Activated gamma-delta T cell (primary cell): Measurements from ENCODE around the gene CIAO3.
"Not testable (repeated sequence)": the region's sequence is repeated elsewhere in the genome, so short reads cannot be mapped to it uniquely, and the experiment has no call there.

Source experiments
- DNase-seq: peaks from one replicate; lab custom pipeline; 2025; lab: John Stamatoyannopoulos, UW

Gene CIAO3

GRCh38 chr16:693766-694165, 47.0 kb downstream of the CIAO3 start:
- DNase-seq, result no peak

DNA sequence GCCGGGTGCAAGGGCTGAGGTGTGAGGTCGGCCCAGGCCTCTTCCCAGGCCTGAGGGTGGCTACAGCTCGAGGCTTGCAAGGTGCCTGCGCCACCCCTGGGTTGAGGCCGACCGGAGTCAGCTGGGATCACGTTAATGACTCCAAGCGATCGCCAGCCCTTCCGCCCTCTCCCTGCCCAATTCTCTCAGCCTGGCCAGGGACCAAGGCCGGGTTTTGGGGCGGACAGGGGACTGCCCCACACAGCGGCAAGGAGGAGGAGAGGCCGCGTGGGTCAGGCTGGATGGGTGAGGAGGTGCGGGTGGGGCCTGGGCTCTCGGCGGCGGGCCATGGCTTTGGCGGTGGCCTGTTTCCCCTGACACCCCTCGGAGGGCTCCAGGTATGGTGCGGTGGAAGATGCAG, 47.4 kb downstream of the CIAO3 start:
- no peak for DNase-seq

DNA sequence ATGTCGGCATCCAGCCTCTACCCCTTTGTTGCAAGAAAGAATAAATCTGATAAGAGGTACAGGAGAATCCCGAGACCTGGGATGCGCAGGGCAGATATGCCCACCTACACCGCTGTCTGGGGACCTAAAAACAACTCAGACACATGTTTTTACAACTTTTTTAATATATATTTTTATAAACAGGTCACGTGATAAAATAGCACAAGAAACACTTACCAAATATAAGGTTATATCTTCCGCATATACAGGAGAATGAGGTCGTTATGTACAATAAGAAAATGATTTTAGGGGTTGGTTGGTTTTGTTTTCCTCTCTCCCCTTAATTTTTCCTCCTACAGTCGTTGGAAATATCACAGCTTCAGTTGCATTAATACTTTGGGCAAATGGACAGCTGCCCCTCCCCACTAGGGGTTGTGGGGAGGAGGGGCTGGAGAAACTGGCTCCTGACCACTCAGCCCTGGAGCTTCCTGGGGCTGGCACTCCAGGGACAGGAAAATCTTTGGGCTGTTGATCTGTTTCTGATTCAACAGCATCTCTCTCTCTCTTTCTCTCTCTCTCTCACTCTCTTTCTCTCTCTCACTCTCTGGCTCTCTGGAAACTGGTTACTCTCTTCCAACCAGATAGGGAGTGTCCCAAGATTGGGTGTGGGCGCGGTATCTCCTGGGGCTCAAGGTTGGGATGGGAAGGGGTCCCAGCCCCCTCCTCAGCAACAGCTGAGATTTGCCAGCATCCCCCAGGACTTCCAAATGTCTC, 48.3 kb downstream of the CIAO3 start:
- no peak for DNase-seq

GRCh38 chr16:691242-691641, 49.6 kb downstream of the CIAO3 start:
- not testable (repeated sequence) for DNase-seq

DNA sequence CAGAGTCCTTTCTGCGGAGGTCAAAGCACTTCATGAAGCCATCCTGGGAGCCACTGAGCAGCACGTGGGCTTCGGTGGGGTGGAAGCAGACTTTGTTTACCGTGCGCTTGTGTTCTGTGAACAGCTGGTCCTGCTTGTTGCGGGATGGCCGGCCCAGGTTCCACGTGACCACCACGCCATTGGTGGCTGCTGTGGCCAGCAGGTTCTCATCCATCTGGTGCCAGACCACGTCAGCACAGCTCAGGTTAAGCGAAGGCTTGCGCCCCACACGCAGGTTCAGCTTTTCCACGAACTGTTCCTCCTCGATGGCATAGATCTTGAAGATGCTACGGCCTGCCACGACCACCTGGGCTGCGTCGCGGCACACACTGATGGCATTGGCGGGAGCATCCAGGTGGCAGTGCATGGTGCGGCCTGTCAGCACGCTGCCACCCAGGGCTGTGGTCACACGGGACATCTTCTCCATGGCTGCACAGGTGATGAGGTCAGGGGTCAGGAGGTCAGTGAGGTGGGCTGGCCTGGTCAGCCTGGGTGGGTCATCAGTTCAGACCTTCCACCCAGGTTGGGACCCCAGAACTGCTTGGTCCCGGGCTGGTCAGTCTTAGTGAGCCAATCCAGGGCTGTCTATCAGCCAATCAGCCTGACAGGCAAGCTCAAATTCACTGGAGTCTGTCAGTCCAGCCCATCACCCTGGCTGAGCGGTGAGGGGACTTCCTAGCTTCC, 51.5 kb downstream of the CIAO3 start:
- DNase-seq, result no peak

DNA sequence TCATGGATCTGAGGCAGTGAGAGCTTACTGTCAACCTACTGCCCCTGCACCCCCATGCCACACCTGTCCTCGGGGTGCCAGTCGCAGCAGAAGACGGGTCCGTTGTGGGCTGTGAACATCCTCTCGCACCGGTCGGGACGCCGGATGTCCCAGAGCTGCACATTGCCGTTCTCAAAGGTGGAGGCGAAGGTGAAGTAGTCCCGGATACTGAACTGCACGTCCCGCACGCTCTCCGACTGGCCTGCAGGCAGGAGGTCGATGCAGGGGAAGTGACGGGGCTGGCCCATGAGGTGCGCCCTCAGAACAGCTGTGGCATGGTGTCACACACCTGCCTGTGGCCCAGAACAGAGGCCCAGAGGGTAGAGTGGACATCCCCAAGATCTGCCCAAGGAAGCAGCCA, 53.3 kb downstream of the CIAO3 start:
- DNase-seq, result no peak

- DNase-seq, result no peak
Measured at GRCh38 chr16:686459-687260, 54.1 kb downstream of the CIAO3 start.

GRCh38 chr16:685967-686366, 54.8 kb downstream of the CIAO3 start:
- DNase-seq, result no peak

DNA sequence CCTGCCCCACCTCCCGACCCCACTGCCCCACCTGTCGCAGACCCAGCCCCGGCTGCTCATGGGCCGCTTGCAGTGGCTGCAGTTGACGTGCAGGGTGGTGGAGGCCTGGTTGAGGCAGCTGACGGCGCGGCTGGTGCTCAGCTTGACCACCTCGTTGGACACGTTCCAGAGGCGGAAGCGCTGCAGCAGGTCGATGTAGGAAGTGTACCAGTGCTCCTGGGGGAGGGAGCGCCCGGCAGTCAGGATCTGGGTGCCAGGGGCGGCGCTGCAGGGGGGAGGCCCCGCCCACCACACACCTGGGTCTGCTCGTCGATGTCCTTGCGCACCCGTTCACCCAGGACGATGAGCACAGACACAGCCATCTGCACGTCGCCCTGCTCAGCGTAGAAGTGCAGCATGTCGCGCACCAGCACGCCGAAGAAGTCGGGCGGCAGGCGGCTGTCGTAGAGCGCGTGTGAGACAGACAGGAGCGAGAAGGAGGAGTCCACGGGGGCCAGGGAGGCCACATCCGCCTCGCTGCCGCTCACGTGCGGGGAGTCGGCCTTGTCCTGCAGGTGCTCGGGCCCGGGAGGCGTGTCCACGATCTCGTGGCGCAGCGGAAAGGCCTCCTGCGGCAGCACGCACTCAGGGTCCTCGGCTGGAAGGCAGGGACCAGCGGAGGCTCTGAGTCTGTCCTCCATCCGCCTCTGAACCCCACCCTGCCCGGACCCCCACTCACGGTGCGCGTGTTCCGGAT, 55.7 kb downstream of the CIAO3 start:
- DNase-seq, result no peak

DNA sequence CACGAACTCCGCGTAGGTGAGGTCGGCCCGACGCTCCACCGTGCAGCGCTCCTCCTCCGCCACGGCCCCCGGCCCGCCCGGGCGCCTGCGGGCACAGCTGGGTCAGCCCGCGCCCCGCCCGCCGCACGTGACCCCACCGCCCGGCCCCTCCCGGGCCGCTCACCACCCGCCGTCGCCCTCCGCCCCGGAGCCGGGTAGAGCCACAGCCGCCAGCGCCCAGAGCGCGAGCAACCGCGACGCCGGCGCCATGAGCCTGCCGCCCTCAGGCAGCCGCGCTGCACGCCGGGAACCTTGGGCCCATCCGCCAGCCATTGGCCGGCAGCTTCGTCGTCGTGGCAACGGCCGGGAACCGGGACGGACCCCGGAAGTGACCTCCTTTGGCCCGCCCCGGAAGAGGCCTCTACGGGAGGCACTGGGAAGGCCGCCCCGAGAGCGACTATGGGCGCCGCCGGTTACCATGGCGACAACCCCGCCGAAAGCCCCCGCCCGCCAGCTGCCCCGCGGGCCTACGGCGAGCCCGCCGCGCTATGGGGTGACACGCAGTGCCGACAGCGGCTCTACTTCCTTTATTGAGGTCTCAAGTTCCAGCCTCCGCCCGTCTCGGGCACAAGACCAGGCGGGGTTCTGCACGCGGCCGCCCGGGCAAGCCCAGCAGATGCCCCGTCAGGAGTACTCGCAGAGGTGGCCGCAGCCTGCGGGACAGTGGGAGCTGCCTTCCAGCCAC, 56.6 kb downstream of the CIAO3 start, which contains the start of gene JMJD8:
Gene JMJD8 (minus strand): TSS at position 264 of the 724 bp plus-strand sequence. CDS start 15 bp downstream, at position 249.
- peak; percentile 94 for DNase-seq

DNA sequence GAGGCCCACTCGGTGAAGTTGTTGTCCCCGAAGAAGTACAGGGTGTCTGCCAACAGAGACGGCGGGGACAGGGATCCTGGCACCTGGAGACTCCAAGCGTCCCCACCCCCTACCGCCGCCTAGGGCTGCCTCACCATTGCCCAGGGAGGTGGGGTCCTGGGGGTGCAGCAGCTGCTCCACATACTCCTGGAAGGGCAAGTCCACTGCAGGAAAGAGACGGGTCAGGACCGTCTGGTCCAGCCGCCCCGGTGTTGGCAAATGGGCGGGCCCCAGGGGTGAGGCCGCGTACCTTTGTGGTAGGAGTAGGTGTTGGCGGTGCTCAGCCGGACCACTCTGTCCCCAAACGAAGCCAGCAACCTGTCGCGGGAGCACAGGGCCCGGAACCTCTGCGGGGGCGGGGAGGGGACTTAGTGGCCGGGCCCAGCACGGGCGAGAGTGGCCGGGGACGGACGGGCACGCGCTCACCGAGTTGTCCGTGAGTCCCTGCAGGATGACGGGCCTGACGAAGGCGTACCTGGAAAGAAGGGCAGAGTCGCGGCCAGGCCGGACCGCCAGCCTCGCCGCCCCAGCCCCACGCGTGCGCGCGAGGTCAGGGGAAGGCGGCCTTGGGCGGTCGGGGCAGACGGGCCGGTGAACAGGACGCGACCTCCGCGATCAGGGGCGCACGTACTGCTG, 57.3 kb downstream of the CIAO3 start:
- DNase-seq, result no peak

- no peak for DNase-seq
Measured at GRCh38 chr16:682493-683395, 58.1 kb downstream of the CIAO3 start.

DNA sequence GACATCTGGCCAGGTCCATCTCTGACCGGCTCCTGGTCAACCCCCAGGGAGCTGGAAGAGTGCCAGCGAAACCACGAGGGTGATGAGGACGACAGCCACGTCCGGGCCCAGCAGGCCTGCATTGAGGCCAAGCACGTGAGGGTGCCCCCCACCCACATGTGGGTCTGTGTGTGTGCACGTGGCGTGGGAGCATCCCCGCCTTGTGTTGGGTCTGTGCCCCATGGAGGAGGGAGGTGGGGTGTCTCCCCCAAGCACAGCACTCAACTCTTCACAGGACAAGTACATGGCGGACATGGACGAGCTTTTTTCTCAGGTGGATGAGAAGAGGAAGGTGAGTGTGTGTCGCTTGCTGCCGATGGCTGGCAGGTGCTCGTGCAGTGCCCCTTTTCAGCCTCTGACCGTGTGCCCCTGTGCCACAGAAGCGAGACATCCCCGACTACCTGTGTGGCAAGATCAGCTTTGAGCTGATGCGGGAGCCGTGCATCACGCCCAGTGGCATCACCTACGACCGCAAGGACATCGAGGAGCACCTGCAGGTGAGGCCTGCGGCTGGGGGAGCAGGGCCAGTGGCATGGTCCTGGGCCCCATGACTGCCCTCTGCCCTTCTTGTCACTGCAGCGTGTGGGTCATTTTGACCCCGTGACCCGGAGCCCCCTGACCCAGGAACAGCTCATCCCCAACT, 58.9 kb downstream of the CIAO3 start:
- DNase-seq, result no peak

- DNase-seq, result no peak
Measured at GRCh38 chr16:680967-681745, 59.6 kb downstream of the CIAO3 start.

GRCh38 chr16:680625-680945, 60.2 kb downstream of the CIAO3 start:
- no peak for DNase-seq

DNA sequence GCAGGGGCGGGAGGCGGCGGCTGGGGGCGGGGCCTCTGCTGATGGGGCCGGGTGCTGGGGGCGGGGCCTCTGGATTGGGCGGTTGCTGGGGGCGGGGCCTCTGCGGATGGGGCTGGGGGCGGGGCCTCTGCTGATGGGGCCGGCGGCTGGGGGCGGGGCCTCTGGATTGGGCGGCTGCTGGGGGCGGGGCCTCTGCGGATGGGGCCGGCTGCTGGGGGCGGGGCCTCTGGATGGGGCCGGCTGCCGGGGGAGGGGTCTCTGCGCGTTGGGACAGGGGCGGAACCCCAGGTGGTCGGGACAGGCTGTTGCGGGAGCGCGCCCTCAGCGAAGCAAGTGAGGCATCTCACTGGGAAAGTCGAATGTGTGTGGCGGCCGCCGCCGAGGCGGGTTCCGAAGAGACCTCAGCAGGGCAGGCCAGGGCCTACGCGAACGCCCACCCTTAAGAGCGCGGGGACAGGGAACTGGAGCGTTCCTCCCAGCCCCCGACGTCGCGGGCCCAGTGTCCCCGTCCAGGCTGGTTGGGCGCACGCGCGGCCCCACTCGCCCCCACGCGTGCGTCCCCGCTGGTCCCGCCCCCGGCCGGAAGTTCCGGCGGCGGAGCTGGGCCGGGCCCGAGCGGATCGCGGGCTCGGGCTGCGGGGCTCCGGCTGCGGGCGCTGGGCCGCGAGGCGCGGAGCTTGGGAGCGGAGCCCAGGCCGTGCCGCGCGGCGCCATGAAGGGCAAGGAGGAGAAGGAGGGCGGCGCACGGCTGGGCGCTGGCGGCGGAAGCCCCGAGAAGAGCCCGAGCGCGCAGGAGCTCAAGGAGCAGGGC, 60.8 kb downstream of the CIAO3 start, which contains the start of gene STUB1:
Gene STUB1 (plus strand): TSS at position 597 of the 811 bp plus-strand sequence. CDS start 116 bp downstream, at position 713.
- DNase-seq, result peak; percentile 87
